SK-N-SH treated with all-trans-retinoic acid at 6 μM for 48 hours (cell line): Measurements from ENCODE around the gene EPHA1.

ENCODE experiments used
- CREB5 ChIP-seq: fragments of 250-450 bp; sonication (Bioruptor Pico); IDR thresholded peaks from 2 replicates; pipeline ENCODE4 v1.5.1; 2020; ENCODE audit warnings: low read depth, mild to moderate bottlenecking, moderate library complexity
- CSDC2 ChIP-seq: fragments of 250-450 bp; sonication (Bioruptor Pico); IDR thresholded peaks from 2 replicates; pipeline ENCODE4 v1.5.0; 2020; ENCODE audit warnings: mild to moderate bottlenecking, moderate library complexity
- TSHZ2 ChIP-seq: fragments of 250-450 bp; sonication (Bioruptor Pico); IDR thresholded peaks from 2 replicates; pipeline ENCODE4 v1.5.0; 2020; ENCODE audit warnings: mild to moderate bottlenecking, moderate library complexity
- ZFP3 ChIP-seq: fragments of 250-450 bp; sonication (Bioruptor Pico); IDR thresholded peaks from 2 replicates; pipeline ENCODE4 v1.5.0; 2020; ENCODE audit warnings: mild to moderate bottlenecking, moderate library complexity
- ZNF8 ChIP-seq: fragments of 450-650 bp; formaldehyde crosslinking; IDR thresholded peaks from 2 replicates; pipeline ENCODE4 v1.5.0; 2020; ENCODE audit warnings: mild to moderate bottlenecking, moderate library complexity

GRCh38 chr7:143367972-143368371, 40.7 kb downstream of the EPHA1 start:
- no peak for TF ChIP-seq ZFP3
- no peak for TF ChIP-seq CREB5 (CRISPR knock-in tag)
- TF ChIP-seq ZNF8: no peak
- TF ChIP-seq TSHZ2 (CRISPR knock-in tag): no peak
- no peak for TF ChIP-seq CSDC2 (CRISPR knock-in tag)
